ENCODE measurements around the gene ZNF226. TPM values are rescaled to one million over a fixed set of nuclear protein-coding genes. Genes with fewer than 3 reads are reported as not detected.

The ZNF226 gene
- total and polyA plus RNA-seq, 2 donors (not counting 1 experiment from before 2014, with no cell fraction given): 14.8 to 55.8 TPM

DNA sequence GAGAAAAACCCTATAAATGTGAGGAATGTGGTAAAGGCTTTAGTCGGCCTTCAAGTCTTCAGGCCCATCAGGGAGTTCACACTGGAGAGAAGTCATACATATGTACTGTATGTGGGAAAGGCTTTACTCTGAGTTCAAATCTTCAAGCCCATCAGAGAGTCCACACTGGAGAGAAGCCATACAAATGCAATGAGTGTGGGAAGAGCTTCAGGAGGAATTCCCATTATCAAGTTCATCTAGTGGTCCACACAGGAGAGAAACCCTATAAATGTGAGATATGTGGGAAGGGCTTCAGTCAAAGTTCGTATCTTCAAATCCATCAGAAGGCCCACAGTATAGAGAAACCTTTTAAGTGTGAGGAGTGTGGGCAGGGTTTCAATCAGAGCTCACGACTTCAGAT lies 11.7 kb downstream of the ZNF226 start:
- CTCF ChIA-PET: no interaction called here
- H3K4me3 ChIP-seq (ENCODE audit: control extremely low read depth in 1 of 5, extremely low read depth in 1 of 5, insufficient read depth in 1 of 5, low read depth in 2 of 5, low read length in 4 of 5): no peak overlapping the region
- Mint-ChIP-seq H3K4me1 (no peaks in the 10 kb centered on the region), H3K27ac (no peak overlapping the region), H3K4me3 (no peak overlapping the region), H3K9me3 (ENCODE audit: insufficient read depth) (peaks cover 31% of the 10 kb centered on the region), H3K27me3 (no peaks in the 10 kb centered on the region)
- H3K79me2 ChIP-seq (ENCODE audit: control insufficient read depth, insufficient read depth, low read length): no peaks in the 10 kb centered on the region
- no peaks in the 10 kb centered on the region for H4K20me1 ChIP-seq (ENCODE audit: control insufficient read depth, insufficient read depth, low read length, poor library complexity, severe bottlenecking)
- DNase-seq (no peak), ATAC-seq (ENCODE audit: low read depth) (no peak)
- TF ChIP-seq, protein P1, sequence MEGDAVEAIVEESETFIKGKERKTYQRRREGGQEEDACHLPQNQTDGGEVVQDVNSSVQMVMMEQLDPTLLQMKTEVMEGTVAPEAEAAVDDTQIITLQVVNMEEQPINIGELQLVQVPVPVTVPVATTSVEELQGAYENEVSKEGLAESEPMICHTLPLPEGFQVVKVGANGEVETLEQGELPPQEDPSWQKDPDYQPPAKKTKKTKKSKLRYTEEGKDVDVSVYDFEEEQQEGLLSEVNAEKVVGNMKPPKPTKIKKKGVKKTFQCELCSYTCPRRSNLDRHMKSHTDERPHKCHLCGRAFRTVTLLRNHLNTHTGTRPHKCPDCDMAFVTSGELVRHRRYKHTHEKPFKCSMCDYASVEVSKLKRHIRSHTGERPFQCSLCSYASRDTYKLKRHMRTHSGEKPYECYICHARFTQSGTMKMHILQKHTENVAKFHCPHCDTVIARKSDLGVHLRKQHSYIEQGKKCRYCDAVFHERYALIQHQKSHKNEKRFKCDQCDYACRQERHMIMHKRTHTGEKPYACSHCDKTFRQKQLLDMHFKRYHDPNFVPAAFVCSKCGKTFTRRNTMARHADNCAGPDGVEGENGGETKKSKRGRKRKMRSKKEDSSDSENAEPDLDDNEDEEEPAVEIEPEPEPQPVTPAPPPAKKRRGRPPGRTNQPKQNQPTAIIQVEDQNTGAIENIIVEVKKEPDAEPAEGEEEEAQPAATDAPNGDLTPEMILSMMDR (IDR thresholded peaks at IDR 0.05): no peak
- TF ChIP-seq EZH2 (IDR thresholded peaks at IDR 0.05; ENCODE audit: borderline replicate concordance, insufficient read depth, low read depth, low read length, poor library complexity, severe bottlenecking): no peak
- H3K4me2 ChIP-seq (replicated peaks; ENCODE audit: low read depth, low read length, poor library complexity, severe bottlenecking): no peak overlapping the region
- no peaks in the 10 kb centered on the region for H3K27me3 ChIP-seq (replicated peaks in 1 of 4; ENCODE audit: control extremely low read depth in 1 of 4, control insufficient read depth in 3 of 4, insufficient read depth in 4 of 4, low read length in 3 of 4)
- H3K9me3 ChIP-seq (ENCODE audit: control extremely low read depth in 1 of 3, control insufficient read depth in 2 of 3, insufficient read depth in 1 of 3, low read length in 2 of 3): peaks cover 21 to 75% (median 34%) of the 10 kb centered on the region in 3 donors
- H3K4me1 ChIP-seq (ENCODE audit: control insufficient read depth in 2 of 2, insufficient read depth in 2 of 2, low read length in 2 of 2): no peaks in the 10 kb centered on the region
- POLR2A ChIA-PET: interaction anchor here (0.6 kb wide), 1 partner anchor 8 kb away, joined by 3 read pairs; no protein-coding TSS in a partner anchor
- WGBS (ENCODE audit: insufficient coverage): 100% methylated on average over 1 of the region's 3 CpGs
- H3K27ac ChIP-seq (ENCODE audit: low read length in 2 of 2): no peak overlapping the region
- H3K36me3 ChIP-seq (replicated peaks in 1 of 2; ENCODE audit: control extremely low read depth in 1 of 2, control insufficient read depth in 1 of 2, extremely low read depth in 1 of 2, insufficient read depth in 2 of 2, low read length in 1 of 2): peaks cover 25 to 55% of the 10 kb centered on the region in 2 experiments
- H3K9ac ChIP-seq (ENCODE audit: low read length): no peak overlapping the region
- H2AFZ ChIP-seq (ENCODE audit: insufficient read depth, low read depth, low read length, poor library complexity, severe bottlenecking): no peak overlapping the region
- intact Hi-C loops (cut with micrococcal nuclease): no loop called here

DNA sequence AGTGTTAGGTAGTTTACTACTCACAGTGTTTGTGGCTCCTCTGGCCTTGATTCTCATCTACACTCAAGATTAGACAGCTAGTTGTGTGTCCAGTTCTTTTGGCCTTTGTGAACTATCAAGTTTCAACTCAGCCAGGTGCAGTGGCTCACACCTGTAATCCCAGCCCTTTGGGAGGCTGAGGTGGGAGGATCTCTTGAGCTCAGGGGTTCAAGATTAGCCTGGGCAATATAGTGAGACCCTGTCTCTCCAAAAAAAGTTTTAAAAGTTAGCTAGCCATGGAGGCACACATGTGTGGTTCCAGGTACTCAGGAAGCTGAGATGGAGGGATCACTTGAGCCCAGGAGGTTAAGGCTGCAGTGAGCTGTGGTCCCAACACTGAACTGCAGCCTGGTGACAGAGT lies 16.1 kb downstream of the ZNF226 start:
- no peaks in the 10 kb centered on the region for H3K27me3 ChIP-seq (replicated peaks in 1 of 4; ENCODE audit: control extremely low read depth in 1 of 4, control insufficient read depth in 3 of 4, insufficient read depth in 4 of 4, low read length in 3 of 4)
- Mint-ChIP-seq H3K4me3 (no peak overlapping the region), H3K4me1 (no peaks in the 10 kb centered on the region), H3K9me3 (ENCODE audit: insufficient read depth) (peaks cover 29% of the 10 kb centered on the region), H3K27me3 (no peaks in the 10 kb centered on the region), H3K27ac (no peak overlapping the region)
- H4K20me1 ChIP-seq (ENCODE audit: control insufficient read depth, insufficient read depth, low read length, poor library complexity, severe bottlenecking): no peaks in the 10 kb centered on the region
- H3K4me1 ChIP-seq (ENCODE audit: control insufficient read depth in 2 of 2, insufficient read depth in 2 of 2, low read length in 2 of 2): no peaks in the 10 kb centered on the region
- H3K79me2 ChIP-seq (ENCODE audit: control insufficient read depth, insufficient read depth, low read length): no peaks in the 10 kb centered on the region
- peaks cover 4 to 11% of the 10 kb centered on the region in 2 experiments for H3K36me3 ChIP-seq (replicated peaks in 1 of 2; ENCODE audit: control extremely low read depth in 1 of 2, control insufficient read depth in 1 of 2, extremely low read depth in 1 of 2, insufficient read depth in 2 of 2, low read length in 1 of 2)
- ChIA-PET POLR2A (no interaction called here), CTCF (no interaction called here)
- ATAC-seq (ENCODE audit: low read depth): no peak
- TF ChIP-seq, protein P1 (IDR thresholded peaks at IDR 0.05): no peak
- TF ChIP-seq EZH2 (IDR thresholded peaks at IDR 0.05; ENCODE audit: borderline replicate concordance, insufficient read depth, low read depth, low read length, poor library complexity, severe bottlenecking): no peak
- no peak overlapping the region for H2AFZ ChIP-seq (ENCODE audit: insufficient read depth, low read depth, low read length, poor library complexity, severe bottlenecking)
- intact Hi-C loops (cut with micrococcal nuclease): no loop called here
- no peak overlapping the region for H3K4me3 ChIP-seq (ENCODE audit: control extremely low read depth in 1 of 5, extremely low read depth in 1 of 5, insufficient read depth in 1 of 5, low read depth in 2 of 5, low read length in 4 of 5)
- no peak overlapping the region for H3K9ac ChIP-seq (ENCODE audit: low read length)
- no peak overlapping the region for H3K27ac ChIP-seq (ENCODE audit: low read length in 2 of 2)
- no peak overlapping the region for H3K4me2 ChIP-seq (replicated peaks; ENCODE audit: low read depth, low read length, poor library complexity, severe bottlenecking)
- no peak for DNase-seq
- peaks cover 18 to 61% (median 36%) of the 10 kb centered on the region in 3 donors for H3K9me3 ChIP-seq (ENCODE audit: control extremely low read depth in 1 of 3, control insufficient read depth in 2 of 3, insufficient read depth in 1 of 3, low read length in 2 of 3)
